Esophagus squamous epithelium (tissue), 4 donors: ENCODE results near the gene DLK2.

Experiments used
- CTCF ChIP-seq, 6 experiments: fragments of 450-650 bp in 4 of 6; fragments of 200-600 bp in 2 of 6; sonication (generic) in 2 of 6; IDR thresholded peaks; one replicate each; pipeline ENCODE4 v1.5.1; 2016 to 2019; ENCODE audit warnings: antibody characterized with exemption in 6 of 6, mild to moderate bottlenecking in 4 of 6, moderate library complexity in 4 of 6
- POLR2A ChIP-seq, 4 donors: fragments of 450-650 bp; IDR thresholded peaks; one replicate each; pipeline ENCODE4 v1.6.1; 2017; ENCODE audit warnings: antibody characterized with exemption in 4 of 4, mild to moderate bottlenecking in 4 of 4, moderate library complexity in 3 of 4

GRCh38 chr6:43427406-43428111 is 27.8 kb downstream of the DLK2 start, which contains the start of gene ABCC10:
- TF ChIP-seq CTCF (IDR thresholded peaks at IDR 0.05): peak; percentile 29 to 51 (median 42)
- TF ChIP-seq POLR2A (IDR thresholded peaks at IDR 0.05): peak in 2 of 4 donors; percentile 61 to 77
